OCI-LY7 (cell line): ENCODE results near the gene CNTN4. TPM values are rescaled to one million over a fixed set of nuclear protein-coding genes. Genes with fewer than 3 reads are reported as not detected.

Experiments
- BruUV-seq: library from RNA; stranded (reverse); fragments of 400-500 nt; replicated peaks from 2 replicates; lab custom pipeline; 2021; lab: Mats Ljungman, UMichigan
- CTCF ChIA-PET: fragments of 300-600 bp; sonication (Branson Sonifier 250); formaldehyde crosslinking; loops from one replicate; lab custom pipeline; 2022; ENCODE audit warnings: antibody characterized with exemption; ENCODE audit not compliant: unreplicated experiment; lab: Charles Lee
- POLR2A ChIA-PET: fragments of 300-600 bp; sonication (Branson Sonifier 250); formaldehyde crosslinking; loops from one replicate; lab custom pipeline; 2022; ENCODE audit warnings: antibody characterized with exemption; lab: Charles Lee
- DNase-seq: peaks from one replicate; pipeline ENCODE4 v3.0.0-alpha.2; 2015; ENCODE audit warnings: low spot score
- H2AFZ ChIP-seq: fragments of 200-600 bp; sonication (generic), shearing (Covaris generic); 2 replicates; pipeline ENCODE4 v1.6.1; 2014; ENCODE audit warnings: mild to moderate bottlenecking, antibody characterized with exemption, low read length, moderate library complexity
- H3K27ac ChIP-seq: fragments of 200-600 bp; sonication (generic); 2 replicates; pipeline ENCODE4 v1.5.1; 2014; ENCODE audit warnings: mixed run types, low read depth, mild to moderate bottlenecking, moderate library complexity, low read length, inconsistent platforms; ENCODE audit not compliant: poor library complexity, severe bottlenecking
- H3K36me3 ChIP-seq: fragments of 200-600 bp; sonication (generic); 2 replicates; pipeline ENCODE4 v1.6.1; 2014; ENCODE audit warnings: mild to moderate bottlenecking, antibody characterized with exemption, low read length, moderate library complexity, mixed read lengths; ENCODE audit not compliant: insufficient read depth
- H3K4me1 ChIP-seq: fragments of 200-600 bp; sonication (generic); 2 replicates; pipeline ENCODE4 v1.5.1; 2014; ENCODE audit warnings: mild to moderate bottlenecking, low read length; ENCODE audit not compliant: insufficient read depth, poor library complexity, severe bottlenecking
- H3K4me2 ChIP-seq: fragments of 200-600 bp; sonication (generic); 2 replicates; pipeline ENCODE4 v1.6.1; 2014; ENCODE audit warnings: mild to moderate bottlenecking, low read length
- H3K4me3 ChIP-seq: fragments of 200-600 bp; sonication (generic); 2 replicates; pipeline ENCODE4 v1.5.1; 2014; ENCODE audit warnings: mild to moderate bottlenecking, low read depth, low read length; ENCODE audit not compliant: poor library complexity, severe bottlenecking
- H3K79me2 ChIP-seq: fragments of 200-600 bp; sonication (generic); 2 replicates; pipeline ENCODE4 v1.6.1; 2016; ENCODE audit warnings: low read depth, mild to moderate bottlenecking, low read length, moderate library complexity, mixed read lengths; ENCODE audit not compliant: insufficient read depth
- H3K9me2 ChIP-seq: fragments of 200-600 bp; sonication (generic); 2 replicates; pipeline ENCODE4 v1.6.1; 2016; ENCODE audit warnings: mild to moderate bottlenecking, low read length, mixed read lengths; ENCODE audit not compliant: insufficient read depth
- H3K9me3 ChIP-seq: fragments of 200-600 bp; sonication (generic); 2 replicates; pipeline ENCODE4 v1.6.1; 2014; ENCODE audit warnings: mild to moderate bottlenecking, mixed run types, low read length, mixed read lengths
- H4K20me1 ChIP-seq: fragments of 200-600 bp; sonication (generic); 2 replicates; pipeline ENCODE4 v1.6.1; 2014; ENCODE audit warnings: mild to moderate bottlenecking, antibody characterized with exemption, low read length, moderate library complexity, mixed read lengths; ENCODE audit not compliant: insufficient read depth
- EZH2phosphoT487 ChIP-seq: fragments of 200-600 bp; sonication (generic); IDR thresholded peaks from 2 replicates; pipeline ENCODE4 v1.6.1; 2018; ENCODE audit warnings: low read depth, borderline replicate concordance, mild to moderate bottlenecking, mixed run types, antibody characterized with exemption, low read length, moderate library complexity, mixed read lengths
- intact Hi-C: fragments of 100-400 bp; cut with micrococcal nuclease; formaldehyde crosslinking; loops from one replicate; pipeline ENCODE4 v1.10.0; 2022; ENCODE audit not compliant: unreplicated experiment
- total RNA-seq, 2 experiments: library from RNA; depleted of rRNA in 1 of 2; stranded (reverse); fragments of >200 nt in 1 of 2; shearing (Covaris generic) in 1 of 2; gene quantifications; 2 replicates each; pipeline ENCODE4 v1.2.3, GENCODE V29; 2014 to 2022
- TF ChIP-seq, protein P1 (sequence below): fragments of 200-600 bp; sonication (generic); conservative IDR thresholded peaks from 2 replicates; pipeline ENCODE4 v1.5.1; 2014; ENCODE audit warnings: mild to moderate bottlenecking, antibody characterized with exemption, low read length, moderate library complexity, mixed read lengths

CNTN4 gene
- total RNA-seq, 2 experiments from 2014 or later, result not detected

DNA sequence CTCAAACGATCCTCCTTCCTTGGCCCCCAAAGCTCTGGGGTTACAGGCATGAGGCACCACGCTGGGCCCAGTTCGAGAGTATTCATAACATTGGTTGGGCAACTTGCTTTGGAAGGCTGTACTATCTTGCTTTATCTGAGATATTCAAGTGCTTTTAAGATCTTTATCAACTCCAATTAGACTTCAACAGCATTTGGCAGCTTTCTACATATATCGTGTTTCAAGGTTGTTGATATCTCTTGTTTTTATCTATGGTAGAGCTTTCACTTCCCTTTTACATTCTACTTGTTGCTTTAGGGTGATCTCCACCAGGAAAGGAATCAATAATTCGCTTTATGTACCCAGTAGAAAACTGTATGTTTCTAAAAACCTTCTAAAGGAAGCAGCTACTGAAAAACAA is 616.2 kb downstream of the CNTN4 start:
- DNase-seq, result no peak
- no TSS peak for BruUV-seq
- H3K4me1 ChIP-seq, result no peaks in the 10 kb centered on the region
- intact Hi-C loops, result no loop called here
- H3K36me3 ChIP-seq, result no peaks in the 10 kb centered on the region
- H3K4me2 ChIP-seq, result no peak overlapping the region
- H3K27ac ChIP-seq, result no peak overlapping the region
- H3K9me2 ChIP-seq, result no peaks in the 10 kb centered on the region
- ChIA-PET CTCF (no interaction called here), POLR2A (interaction anchor here (0.6 to 1.0 kb wide), 3 partner anchors 28 to 1846 kb away, joined by 3 read pairs; no protein-coding TSS in a partner anchor)
- no peak overlapping the region for H2AFZ ChIP-seq
- H3K9me3 ChIP-seq, result no peaks in the 10 kb centered on the region
- no peaks in the 10 kb centered on the region for H4K20me1 ChIP-seq
- H3K4me3 ChIP-seq, result no peak overlapping the region
- H3K79me2 ChIP-seq, result no peaks in the 10 kb centered on the region
- TF ChIP-seq, protein P1, sequence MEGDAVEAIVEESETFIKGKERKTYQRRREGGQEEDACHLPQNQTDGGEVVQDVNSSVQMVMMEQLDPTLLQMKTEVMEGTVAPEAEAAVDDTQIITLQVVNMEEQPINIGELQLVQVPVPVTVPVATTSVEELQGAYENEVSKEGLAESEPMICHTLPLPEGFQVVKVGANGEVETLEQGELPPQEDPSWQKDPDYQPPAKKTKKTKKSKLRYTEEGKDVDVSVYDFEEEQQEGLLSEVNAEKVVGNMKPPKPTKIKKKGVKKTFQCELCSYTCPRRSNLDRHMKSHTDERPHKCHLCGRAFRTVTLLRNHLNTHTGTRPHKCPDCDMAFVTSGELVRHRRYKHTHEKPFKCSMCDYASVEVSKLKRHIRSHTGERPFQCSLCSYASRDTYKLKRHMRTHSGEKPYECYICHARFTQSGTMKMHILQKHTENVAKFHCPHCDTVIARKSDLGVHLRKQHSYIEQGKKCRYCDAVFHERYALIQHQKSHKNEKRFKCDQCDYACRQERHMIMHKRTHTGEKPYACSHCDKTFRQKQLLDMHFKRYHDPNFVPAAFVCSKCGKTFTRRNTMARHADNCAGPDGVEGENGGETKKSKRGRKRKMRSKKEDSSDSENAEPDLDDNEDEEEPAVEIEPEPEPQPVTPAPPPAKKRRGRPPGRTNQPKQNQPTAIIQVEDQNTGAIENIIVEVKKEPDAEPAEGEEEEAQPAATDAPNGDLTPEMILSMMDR, result no peak

DNA sequence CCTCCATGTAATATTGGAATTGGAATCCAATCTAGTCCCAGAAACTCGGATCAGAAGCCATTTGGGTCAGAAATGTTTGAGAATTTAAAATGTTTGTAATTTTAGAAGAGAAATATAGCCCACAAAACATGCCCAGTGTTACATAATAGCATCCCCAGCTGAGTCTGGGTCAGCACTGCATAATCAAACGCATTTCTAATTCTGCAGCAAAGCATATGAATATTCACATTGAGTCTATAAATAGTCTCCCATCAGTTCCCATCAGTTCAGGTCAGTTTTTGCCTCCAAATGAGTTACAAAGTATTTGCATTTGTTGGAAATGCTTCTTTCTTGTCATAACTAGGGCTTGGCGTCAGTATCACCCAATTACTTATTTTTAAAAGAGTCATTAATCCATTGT is 628.4 kb downstream of the CNTN4 start:
- no peaks in the 10 kb centered on the region for H4K20me1 ChIP-seq
- no peak overlapping the region for H3K4me3 ChIP-seq
- TF ChIP-seq, protein P1, result no peak
- TF ChIP-seq EZH2phosphoT487, result no peak
- H3K4me1 ChIP-seq, result no peaks in the 10 kb centered on the region
- H3K4me2 ChIP-seq, result no peak overlapping the region
- no peak for DNase-seq
- intact Hi-C loops, result no loop called here
- CTCF ChIA-PET, result no interaction called here
- no peaks in the 10 kb centered on the region for H3K36me3 ChIP-seq
- H2AFZ ChIP-seq, result no peak overlapping the region
- no peaks in the 10 kb centered on the region for H3K9me3 ChIP-seq
- no peaks in the 10 kb centered on the region for H3K9me2 ChIP-seq
- H3K79me2 ChIP-seq, result no peaks in the 10 kb centered on the region
- POLR2A ChIA-PET, result no interaction called here
- BruUV-seq, result no TSS peak
- no peak overlapping the region for H3K27ac ChIP-seq

DNA sequence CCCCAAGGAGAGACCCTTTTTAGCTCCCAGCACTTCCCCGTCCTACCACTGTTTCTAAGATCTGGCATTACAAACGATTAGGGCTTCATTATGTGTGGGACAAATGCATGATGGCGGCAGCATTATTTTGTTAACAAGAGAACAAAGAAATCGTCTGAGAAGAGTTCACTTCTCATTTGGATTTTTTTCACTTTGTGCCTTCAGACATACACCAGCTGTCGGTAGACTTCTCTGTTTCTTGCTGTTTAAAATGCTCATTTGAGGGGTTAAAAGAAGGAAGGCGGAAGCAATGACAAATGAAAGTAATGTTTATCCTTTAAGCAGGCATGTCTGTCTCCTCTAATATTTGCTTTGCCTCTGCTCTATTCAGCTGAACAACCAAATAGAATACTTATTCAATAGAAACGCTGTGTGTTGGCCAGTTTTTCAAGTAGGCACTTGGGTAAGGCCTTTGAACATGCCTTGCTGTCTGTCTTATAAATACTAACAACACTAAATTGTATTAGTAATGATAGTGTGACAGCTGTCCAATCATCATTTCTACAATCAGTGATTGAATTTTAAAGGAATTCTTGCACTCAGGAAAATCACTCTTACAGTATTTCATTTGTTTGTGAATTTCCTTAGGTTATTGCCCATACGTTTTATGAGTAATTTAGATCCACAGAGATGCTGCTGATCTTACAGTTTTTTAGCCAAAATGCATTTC is 629.1 kb downstream of the CNTN4 start:
- Histone ChIP-seq H3K27ac (no peak overlapping the region), H4K20me1 (no peaks in the 10 kb centered on the region), H2AFZ (no peak overlapping the region), H3K9me3 (no peaks in the 10 kb centered on the region), H3K9me2 (no peaks in the 10 kb centered on the region), H3K79me2 (no peaks in the 10 kb centered on the region), H3K4me2 (no peak overlapping the region), H3K4me1 (no peaks in the 10 kb centered on the region), H3K4me3 (no peak overlapping the region), H3K36me3 (no peaks in the 10 kb centered on the region)
- ChIA-PET POLR2A (no interaction called here), CTCF (no interaction called here)
- no peak for TF ChIP-seq EZH2phosphoT487
- TF ChIP-seq, protein P1, result no peak
- no TSS peak for BruUV-seq
- intact Hi-C loops, result no loop called here
- DNase-seq, result no peak
